GM18951 (cell line): ENCODE results near the gene PHACTR1.

ENCODE experiments used
- POLR2A ChIP-seq: IDR thresholded peaks from 4 replicates; pipeline ENCODE4 v1.6.1; 2011; ENCODE audit warnings: mild to moderate bottlenecking; ENCODE audit not compliant: insufficient read length, insufficient read depth; ENCODE audit errors: extremely low read depth
- in situ Hi-C: fragments of 300-500 bp; cut with MboI; formaldehyde crosslinking; loops from one replicate; pipeline ENCODE4 v1.12.0; 2022; ENCODE audit warnings: low sequenced_read_pairs, mixed read lengths, inconsistent platforms; ENCODE audit not compliant: unreplicated experiment

The PHACTR1 gene

GRCh38 chr6:12832226-12832735, 115.7 kb downstream of the PHACTR1 start:
- no peak for TF ChIP-seq POLR2A
- in situ Hi-C loops, result no loop called here

GRCh38 chr6:12836009-12836408, 119.4 kb downstream of the PHACTR1 start:
- TF ChIP-seq POLR2A, result no peak
- in situ Hi-C loops, result no loop called here

DNA sequence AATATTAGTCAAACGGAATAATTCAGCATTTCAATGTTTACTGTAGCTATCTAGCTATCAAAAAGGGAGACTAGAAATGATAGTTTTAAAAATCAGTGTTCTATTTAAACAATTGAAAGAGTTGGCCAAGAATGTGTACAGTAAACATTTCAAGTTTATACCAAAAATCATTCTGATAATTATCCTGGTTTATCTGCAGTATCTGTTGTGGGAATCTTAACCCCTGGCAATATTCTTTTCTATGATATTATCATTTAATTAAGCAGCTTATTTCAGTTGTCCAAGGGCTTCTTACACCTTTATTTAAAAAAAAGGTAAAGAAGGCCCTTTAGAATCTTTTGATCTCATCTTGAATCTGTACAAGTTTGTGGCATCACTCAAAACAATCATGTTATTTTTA, 125.1 kb downstream of the PHACTR1 start:
- TF ChIP-seq POLR2A, result no peak
- in situ Hi-C loops, result no loop called here

DNA sequence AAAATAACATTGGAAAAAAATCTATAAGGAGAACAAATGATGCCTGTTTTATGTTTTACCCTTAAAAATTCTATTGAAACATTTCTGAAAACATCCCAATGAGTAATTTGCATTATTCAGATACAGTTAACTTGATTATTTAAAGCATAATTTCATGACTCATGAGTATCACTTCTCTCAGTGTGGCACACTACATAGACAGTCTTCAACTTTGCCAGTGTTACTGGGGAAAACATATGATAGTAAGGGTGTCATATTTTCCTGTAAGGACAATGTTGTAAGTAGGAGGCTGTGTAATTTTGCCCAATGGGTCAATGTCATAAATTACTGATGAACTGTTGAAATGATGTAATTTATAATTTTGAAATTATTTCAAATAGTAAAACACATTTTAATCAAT, 125.5 kb downstream of the PHACTR1 start:
- TF ChIP-seq POLR2A, result no peak
- in situ Hi-C loops, result no loop called here

DNA sequence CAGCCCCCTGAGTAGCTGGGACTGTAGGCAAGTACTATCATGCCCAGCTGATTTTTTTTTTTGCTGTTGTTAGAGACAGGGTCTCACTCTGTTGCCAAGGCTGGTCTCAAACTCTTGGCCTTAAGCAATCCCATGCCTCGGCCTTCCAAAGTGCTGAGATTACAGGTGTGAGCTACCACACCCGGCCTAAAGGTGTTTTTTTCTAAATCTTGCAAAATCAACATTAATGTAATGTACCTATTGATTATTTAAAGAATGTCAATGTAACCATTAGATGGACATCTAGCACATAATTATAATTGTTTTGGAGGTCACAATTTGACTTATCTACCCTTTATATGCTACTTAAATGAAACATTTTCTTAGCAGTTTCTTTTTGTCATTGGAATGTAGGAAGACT, 126.1 kb downstream of the PHACTR1 start:
- no peak for TF ChIP-seq POLR2A
- in situ Hi-C loops, result no loop called here

DNA sequence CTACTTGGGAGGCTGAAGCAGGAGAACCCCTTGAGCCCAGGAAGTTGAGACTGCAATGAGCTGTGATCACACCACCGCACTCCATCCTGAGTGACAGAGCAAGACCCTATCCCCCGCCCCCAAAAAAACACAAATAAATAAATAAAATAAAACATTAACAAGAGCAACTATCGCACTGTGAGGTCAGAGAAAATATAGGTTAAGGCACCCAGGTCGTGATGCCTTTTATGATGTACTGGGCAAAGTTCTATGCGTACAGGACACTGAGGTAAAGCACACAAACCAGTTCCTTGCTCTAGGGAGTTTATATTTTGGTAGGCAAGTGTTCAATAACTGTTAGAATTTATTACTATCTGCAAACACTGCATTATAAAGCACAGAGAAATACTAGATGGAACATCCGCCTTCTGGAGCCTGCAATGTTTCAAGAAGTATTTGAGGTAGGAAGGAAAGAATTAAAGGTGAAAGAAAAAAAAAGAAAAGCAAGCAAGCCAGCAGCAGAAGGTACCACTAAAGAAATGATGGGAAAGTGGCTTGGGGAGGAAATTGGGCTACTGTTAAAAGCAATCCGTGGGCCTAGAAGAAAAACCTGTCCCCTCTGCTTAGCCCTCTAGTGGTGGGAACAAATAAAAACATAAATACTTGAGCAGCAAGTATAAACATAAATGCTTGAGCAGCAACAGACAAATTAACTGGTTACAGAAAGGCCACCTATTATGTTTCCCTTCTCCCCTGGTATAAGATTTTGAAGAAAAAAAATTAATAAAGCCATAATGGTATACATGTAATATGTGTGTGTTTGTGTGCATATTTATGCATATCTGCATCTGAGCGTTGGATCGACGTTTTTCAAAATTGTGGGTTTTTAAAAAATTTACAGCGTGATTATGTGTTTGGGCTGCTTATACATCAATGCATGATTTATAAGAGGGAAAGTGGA, 128.0 kb downstream of the PHACTR1 start:
- TF ChIP-seq POLR2A, result no peak
- in situ Hi-C loops, result no loop called here

DNA sequence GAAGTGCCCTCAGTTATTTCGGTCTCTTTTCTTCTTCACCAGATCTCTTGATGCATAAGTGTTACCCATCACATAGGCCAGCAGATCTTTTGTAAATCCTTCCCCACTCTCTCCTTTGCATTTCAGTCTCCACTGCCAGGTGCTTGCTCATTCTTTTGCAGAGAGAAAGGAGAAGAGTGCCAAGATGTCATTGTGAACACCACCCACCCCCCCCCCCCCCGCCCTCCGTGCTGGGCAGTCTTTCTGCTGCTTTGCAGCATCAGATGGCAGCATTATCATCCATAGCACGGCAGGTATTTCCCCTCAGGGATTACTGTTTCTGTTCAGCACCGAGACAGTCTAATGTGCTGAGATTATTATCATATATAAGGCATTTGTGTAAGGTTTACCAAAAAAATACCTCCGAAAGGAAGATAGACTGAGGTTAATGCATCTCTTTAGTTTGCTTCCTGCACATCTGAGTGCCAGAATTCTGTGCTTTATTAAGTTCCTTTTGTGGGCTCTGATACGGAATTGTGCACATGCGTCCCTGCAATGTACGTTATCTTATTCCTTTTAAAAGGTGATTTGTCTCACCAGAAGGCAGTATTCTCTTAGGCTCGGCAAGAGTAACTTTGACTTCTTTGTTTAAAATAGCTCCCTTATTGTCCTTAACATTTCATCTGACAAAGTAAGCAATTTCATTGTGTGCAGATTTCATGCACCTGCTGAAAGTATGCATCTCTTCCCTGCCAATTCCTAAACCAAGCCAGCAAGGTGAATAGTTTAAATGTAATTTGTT, 128.8 kb downstream of the PHACTR1 start:
- TF ChIP-seq POLR2A, result no peak
- in situ Hi-C loops, result no loop called here

DNA sequence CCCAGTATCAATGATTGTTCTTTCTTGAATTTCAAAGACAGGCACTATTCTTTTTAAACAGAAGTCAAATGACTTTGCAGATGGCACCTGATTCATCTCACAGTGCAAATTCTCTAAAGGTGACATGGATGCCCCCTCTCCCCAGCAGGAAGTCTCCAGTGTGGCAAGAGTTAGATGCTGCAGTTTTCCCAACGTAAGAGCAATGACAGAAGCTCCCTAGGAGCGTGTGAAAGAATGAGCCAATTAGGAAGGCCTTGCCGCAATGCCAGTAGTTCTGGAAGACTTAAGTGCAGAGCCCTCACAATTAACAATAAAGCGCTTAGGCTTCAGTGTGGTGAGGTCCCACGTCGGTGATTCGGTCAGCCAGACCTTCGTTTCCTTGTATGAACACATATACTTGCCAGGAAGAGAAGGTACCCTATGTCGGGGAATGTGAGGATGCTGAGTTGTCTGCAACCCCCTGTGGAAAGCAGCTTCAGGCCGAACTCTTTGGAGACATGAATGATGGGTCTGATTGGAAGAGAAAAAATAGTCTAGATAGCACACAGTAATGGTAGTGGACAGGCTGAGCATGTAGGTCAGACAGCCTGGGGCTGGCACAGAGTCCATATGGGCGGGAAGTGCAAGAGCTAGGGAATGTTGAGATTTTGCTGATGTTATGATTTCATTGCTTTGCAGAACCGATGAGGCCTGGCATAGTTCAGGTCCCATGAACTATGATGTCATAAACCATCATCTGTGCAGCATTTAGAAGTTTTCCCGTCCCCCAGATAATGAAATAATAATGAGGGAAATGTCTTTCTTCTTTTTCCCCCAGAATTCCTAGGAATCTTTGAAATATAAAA, 132.6 kb downstream of the PHACTR1 start:
- no peak for TF ChIP-seq POLR2A

GRCh38 chr6:12849809-12850198, 133.2 kb downstream of the PHACTR1 start:
- no peak for TF ChIP-seq POLR2A
- in situ Hi-C loops, result no loop called here

More for the DNA sequence above, 132.6 kb downstream of the PHACTR1 start:
- in situ Hi-C loops, result no loop called here

DNA sequence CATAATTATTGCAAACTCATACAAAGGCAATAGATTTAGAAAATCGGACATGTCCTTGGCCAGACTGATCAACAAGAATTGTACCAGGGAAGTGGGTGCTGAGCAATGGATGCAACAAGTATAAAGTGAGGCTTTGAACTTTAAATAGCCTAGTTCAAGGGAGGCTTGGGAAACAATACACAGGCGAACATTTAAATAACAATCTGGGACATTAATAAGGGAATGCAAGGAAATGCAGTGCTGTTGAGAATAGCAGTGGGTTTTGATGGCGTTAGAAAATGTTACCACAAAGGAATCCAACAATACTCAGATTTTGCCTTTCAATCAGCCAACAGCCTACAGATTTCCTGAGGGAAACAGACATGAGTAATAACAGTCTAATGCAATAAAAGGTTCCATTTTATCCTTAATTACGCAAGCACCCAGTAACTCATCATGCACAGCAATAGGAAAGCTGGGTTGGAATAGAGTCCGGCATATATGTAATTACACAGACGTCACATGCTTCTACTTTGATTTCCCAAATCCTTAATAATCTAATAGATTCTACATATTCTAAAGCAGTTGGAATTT, 134.6 kb downstream of the PHACTR1 start:
- in situ Hi-C loops, result no loop called here

DNA sequence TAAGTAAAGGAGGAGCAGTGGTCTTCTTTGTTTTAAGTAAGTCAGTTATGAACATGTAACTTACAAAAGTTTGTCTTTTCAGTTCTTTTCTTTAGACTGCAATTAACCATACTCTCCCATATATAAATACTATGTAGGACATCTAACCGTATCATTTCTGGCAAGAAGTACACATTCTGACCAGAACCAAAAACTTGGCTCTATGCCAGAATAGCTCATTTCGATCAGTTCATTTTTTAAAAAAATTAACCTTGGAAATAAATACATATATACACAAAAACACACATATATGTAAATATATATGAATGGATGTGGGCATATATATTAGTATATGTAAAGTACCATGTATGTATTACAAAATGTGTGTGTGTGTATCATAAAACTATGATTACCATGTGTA, 145.0 kb downstream of the PHACTR1 start:
- no peak for TF ChIP-seq POLR2A
- in situ Hi-C loops, result no loop called here

More for the DNA sequence above, 134.6 kb downstream of the PHACTR1 start:
- no peak for TF ChIP-seq POLR2A

GRCh38 chr6:12865117-12865516, 148.6 kb downstream of the PHACTR1 start:
- no peak for TF ChIP-seq POLR2A
- in situ Hi-C loops, result no loop called here
